NCI-H2107 treated with DMSO at 0.1 percent for 48 hours (cell line): ENCODE results near the gene PSKH1.
A peak's percentile ranks its signal among the peaks of the same experiment; 100 is the strongest.
"Not testable (repeated sequence)": the region's sequence is repeated elsewhere in the genome, so short reads cannot be mapped to it uniquely, and the experiment has no call there.

Experiments
- DNase-seq: peaks from one replicate; lab custom pipeline; 2025; ENCODE audit not compliant: unreplicated experiment; lab: John Stamatoyannopoulos, UW

The PSKH1 gene

DNA sequence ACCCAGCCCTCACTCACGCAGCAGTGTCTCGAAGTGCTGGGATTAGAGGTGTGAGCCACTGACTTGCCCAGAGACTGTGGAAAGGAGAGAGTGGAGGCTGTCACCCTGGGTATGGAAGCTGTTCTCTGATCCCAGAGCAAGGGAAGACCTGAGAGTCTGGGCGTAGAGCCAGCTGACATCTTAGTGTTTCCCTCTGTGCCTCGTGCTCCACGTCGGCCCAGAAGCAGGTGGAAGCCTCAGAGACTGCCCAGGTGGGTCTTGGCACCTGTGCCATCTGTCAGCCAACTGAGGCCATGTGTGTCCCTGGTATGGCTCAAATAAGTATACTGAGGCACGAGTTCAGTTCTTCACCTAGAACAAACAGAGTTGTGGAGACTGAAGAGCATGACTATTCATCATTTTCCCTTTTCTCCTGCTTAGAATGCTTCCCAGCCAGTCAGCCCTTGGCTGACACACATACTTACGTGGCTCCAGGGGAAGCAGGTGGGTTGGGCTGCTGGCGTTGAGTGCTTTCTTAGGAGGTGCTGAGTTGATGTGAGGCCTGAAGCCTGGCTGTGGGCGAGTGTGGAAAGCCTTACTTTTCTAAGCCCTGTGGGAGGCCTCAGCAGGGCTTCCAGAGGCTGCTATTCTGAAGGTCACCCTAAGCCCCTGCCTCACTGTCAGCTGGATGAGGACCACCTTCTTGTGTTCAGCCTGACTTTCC is 30.5 kb downstream of the PSKH1 start:
- DNase-seq = peak; percentile 80

DNA sequence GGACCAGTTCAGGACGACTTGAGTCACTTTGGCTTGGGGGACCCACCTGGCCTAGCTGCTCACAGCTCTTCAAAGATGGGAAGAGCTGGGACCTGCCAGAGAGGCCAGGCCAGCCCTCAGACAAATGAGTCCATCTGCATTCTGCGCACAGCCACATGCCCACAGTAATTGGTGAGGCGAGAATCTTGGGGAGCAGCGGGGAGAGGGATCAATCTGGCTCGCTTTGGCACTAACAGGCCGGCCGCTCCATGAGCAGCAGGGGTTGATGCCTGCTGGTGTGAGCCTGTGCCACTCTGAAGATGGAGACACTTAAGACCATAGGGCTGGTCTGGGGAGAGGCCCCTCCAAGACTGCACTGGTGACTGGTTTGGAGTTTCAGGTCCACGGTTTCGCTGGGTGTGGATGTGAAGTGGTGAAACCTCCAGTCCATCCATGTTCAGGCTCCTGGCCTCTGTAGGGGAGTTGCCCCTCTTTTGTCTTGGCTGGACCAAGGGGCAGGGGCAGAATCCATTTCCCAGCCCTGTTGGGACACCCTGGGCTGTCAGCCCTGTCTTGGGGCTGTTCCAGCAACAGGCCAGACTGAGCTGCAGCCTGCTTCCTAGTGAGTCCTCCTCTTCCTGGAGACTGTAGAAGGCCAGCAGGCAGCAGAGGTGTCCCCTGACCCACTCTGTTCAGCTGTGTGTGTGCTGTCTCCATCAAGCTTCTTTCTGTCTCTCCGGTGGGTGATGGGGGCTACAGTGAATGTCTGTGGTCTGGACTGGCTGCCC is 31.3 kb downstream of the PSKH1 start:
- DNase-seq = no peak

DNA sequence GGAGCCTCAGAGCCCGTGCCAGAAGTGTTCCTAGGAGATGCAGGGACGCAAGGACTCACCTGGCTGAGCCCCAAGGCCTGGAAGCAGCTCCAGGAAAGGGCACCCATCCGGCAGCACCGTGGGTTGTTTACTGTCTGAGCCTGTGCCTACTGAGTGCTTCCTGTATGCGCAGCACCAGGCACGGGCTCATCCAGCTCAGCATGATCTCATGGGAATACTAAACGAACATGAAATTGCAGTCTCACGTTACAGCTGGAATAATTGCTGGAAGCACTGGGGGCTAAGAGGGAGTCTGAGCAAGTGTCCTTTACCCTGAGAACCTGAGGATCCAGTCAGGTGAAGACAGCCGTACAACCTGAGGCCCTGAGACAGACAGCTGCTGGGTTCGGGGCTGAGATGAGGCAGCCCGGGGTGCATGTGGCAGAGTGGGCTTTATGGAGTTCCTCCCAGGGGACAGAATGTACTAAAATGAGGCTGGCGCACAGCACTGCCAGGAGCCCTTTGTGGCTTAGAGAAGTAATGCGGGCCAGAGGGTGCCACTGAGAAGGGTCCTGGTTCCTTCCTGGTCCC is 33.2 kb downstream of the PSKH1 start:
- peak; percentile 94 for DNase-seq

DNA sequence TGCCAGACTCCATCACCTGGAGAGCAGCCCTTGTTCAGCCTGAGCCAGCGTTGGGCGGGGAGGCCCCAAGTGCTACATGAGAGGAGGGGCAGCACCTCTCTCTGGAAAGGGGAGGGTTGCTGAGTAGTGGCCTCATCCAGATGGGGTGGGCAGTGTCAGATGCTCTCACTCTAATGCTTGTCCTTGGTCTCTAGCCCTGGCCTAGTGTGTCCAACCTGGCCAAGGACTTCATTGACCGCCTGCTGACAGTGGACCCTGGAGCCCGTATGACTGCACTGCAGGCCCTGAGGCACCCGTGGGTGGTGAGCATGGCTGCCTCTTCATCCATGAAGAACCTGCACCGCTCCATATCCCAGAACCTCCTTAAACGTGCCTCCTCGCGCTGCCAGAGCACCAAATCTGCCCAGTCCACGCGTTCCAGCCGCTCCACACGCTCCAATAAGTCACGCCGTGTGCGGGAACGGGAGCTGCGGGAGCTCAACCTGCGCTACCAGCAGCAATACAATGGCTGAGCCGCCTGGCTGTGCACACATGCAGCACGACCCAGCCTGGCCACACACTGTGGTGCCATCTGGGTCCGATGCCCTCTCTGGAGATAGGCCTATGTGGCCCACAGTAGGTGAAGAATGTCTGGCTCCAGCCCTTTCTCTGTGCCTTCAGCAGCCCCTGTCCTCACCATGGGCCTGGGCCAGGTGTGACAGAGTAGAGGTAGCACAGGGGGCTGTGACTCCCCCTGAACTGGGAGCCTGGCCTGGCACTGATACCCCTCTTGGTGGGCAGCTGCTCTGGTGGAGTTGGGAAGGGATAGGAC is 34.3 kb downstream of the PSKH1 start:
- DNase-seq = no peak

DNA sequence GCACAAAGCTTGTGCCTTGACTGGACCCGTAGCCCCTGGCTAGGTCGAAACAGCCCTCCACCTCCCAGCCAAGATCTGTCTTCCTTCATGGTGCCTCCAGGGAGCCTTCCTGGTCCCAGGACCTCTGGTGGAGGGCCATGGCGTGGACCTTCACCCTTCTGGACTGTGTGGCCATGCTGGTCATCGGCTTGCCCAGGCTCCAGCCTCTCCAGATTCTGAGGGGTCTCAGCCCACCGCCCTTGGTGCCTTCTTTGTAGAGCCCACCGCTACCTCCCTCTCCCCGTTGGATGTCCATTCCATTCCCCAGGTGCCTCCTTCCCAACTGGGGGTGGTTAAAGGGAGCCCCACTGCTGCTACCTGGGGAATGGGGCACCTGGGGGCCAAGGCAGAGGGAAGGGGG is 35.1 kb downstream of the PSKH1 start:
- no peak for DNase-seq

DNA sequence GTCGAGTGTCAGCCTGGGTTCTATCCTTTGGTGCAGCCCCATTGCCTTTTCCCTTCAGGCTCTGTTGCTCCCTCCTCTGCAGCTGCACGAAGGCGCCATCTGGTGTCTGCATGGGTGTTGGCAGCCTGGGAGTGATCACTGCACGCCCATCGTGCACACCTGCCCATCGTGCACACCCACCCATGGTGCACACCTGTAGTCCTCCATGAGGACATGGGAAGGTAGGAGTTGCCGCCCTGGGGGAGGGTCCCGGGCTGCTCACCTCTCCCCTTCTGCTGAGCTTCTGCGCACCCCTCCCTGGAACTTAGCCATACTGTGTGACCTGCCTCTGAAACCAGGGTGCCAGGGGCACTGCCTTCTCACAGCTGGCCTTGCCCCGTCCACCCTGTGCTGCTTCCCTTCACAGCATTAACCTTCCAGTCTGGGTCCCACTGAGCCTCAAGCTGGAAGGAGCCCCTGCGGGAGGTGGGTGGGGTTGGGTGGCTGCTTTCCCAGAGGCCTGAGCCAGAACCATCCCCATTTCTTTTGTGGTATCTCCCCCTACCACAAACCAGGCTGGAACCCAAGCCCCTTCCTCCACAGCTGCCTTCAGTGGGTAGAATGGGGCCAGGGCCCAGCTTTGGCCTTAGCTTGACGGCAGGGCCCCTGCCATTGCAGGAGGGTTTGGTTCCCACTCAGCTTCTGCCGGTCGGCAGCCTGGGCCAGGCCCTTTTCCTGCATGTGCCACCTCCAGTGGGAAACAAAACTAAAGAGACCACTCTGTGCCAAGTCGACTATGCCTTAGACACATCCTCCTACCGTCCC is 35.7 kb downstream of the PSKH1 start:
- peak; percentile 76 for DNase-seq

DNA sequence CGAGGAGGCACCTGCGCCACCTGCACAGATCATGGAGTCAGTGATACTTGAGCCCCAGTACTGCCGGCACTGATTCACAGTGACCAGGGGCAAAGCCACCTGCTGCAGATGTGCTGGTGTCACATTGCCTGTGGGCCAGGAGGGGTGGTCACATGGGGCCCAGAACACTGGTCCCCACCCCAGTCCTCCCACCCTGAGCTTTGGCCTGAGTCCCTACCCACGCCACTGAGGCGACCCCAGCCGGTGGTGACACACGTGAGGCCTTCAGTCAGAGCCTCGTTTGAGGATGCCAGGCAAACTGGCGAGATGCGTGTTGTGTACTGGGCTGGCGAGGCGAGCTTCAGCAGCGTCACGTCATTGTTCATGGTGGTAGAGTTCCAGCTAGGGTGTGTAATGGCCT is 37.1 kb downstream of the PSKH1 start:
- no peak for DNase-seq

DNA sequence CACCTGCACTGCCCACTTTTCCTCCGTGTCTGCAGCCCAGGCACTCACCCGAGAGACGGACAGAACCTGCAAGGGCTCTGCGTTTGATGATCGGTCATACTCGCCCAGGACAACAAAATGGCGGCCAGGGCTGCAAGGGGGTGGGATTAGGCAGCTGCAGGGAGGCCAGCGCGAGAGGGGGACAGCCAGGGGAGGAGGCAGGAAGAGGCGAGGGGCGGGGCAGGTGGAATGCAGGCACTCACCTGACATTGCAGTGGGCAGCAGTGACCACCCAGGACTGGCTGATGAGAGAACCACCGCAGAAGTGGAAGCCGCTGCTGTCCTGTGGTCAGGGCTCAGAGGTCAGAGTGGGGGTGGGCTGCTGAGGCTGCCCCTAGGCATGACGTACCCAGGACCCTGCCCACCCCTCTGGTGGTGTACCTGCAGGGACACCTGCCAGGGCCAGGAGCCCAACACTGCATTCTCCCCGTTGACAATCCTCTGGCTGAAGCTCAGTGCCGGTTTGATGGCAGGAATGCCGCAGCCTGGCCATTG is 37.7 kb downstream of the PSKH1 start:
- DNase-seq = no peak

DNA sequence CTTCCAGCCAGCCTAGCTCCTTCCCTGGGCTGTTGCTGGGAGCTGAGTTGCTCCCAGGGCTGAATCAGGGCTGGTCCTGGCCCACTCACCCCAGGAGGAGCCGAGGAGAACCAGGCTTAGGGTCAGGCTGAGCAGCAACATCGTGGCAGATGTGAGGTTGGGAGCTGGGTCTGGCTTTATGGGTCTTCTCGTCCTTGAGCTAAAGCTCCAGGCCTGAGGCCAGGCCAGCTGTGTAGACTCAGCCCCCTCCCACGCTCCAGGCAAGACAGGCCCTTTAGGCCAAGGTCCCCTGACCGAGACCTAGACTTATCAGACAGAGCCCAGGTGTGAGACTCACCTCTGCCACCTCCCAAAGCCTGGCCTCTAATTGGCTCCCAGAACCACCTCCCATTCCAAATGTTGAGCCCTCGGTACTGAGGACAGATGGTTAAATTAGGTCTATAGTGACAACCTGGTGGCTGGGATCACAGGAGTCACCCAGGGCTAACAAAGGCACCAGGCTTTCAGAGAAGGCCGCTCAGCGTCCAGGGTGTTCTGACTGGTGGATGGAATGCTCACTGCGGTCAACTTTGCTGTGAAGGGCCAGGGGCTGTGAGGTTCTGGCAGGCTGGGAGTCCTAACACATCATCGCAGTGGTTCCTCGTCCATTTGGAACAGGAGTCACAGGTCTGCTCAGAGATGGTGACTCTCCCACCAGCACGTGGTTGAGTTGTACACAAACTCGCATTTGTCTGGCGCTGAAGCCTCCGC is 38.8 kb downstream of the PSKH1 start, which contains the start of gene CTRL:
TSS of gene CTRL (minus strand) at position 151 of the 750 bp plus-strand sequence. CDS start at position 141, 10 bp downstream.
- no peak for DNase-seq

DNA sequence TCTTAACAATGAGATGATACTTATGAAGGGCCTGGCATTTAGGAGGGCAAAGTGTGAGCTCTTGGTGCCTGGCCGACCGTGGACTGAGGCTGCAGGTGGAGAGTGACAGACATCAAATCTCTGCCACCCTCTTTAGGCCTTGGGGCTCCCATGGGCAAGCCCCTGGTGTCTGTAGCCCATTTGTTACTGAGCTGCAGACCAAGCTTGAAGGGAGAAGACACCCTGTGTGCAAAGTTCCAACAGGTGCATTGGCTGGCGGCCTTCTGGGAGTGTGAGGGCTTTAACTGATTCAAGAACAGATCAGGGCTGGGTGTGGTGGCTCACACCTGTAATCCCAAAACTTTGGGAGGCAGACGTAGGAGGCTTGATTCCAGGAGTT is 39.4 kb downstream of the PSKH1 start:
- no peak for DNase-seq

DNA sequence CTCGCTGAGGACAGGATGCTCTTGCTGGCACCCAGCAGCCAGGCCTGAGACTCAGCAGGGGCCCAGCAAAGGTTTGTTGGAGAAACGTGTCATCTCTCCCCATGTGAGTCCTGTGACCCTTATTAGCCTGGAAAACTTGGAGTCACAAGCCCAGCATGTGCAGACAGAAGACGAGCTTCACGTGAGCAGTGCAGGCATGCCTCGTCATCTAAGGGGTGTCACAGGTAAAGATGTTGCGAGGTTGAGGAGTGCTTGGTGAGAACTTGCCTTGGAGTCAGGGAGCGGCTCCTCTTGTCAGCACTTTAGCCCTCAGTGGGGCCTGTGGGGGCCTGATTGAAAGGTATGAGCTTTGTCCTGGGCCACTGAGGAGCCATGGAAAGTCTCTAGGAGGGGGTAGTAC is 40.8 kb downstream of the PSKH1 start:
- DNase-seq = no peak

DNA sequence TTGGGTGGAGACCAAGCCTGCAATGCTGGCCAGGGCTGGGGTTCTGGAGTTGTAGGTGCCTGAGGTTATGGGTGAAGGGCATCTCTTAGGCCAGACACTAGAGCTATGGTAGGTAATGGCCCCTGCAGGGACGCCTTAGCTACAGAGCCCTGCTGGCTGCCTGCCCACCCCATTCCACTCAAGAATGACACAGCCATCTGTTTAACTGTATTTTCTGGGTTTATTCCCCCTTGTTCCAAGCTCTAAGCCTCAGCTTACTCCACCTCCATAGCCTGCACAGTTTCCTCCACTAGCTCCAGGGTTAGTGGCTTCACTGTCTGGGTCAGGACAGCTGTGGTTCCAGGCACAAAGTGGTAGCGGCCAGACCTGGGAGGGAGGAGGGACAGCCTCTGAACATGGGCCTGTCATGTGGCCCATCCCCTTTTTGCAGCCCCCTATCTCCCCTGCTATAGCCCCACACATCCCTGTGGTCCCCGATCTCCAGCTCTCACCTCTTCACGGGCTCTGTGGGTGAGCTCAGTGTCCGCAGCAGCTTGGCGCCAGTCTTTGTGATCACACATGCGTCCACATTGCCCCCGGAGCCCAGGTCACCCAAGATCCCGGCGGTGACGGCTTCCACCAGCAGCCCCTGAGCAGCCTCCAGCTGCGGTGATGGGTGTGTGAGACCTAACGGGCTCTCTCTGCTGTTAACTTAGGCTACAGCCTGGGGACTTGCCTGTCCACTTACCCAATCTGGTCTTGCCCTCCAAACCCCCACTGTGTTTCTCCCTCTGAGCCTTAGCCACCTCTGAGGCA is 41.4 kb downstream of the PSKH1 start:
- no peak for DNase-seq

DNA sequence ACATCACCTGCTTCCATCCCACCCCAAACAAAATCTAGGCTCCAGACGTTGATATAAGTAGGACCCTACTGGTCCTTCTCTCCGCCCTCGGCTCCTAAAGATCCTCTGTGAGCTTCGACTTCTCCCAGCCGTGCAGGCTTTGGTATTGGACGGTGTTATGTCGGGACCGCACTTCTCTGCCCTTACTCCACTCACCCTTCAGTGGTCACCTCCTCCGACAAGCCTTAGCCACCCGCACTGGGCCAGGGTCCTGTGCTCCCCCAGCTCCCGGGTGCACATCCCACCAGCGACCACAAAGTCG is 42.0 kb downstream of the PSKH1 start:
- DNase-seq = no peak

DNA sequence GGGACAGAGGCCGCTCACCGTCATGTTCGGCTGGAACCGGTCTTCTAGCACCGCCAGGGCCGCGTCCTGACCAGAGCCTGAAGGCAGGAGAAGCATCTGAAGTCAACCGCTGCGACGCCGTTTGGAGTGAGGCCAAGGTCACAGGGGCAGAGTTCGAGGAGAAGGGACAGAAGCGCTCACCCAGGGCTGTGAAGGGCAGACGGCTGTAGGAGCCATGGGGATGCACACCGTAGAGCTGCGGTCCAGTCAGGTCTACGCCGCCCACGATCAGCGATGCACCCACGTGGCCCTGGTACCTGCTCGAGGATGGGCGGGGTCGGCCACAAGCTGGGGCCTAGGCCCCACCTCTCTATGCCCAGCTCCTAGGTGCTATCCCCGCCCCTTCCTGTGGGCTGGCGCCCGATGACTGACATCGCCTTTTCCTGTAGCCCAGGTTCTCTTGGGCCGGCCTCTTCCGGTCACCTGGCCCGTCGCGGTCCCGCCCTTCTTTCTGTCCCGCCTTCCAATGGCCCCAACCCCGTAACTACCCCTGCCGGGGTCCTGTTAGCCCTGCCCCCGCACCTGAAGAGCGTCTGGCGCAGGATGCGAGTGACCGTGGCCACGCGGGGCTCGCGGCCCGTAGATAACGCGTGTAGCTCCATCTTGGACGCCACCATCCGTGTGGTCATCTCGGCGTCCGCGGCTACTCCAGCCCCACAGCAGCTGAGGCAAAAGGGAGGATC is 42.5 kb downstream of the PSKH1 start:
- DNase-seq = peak; percentile 92

DNA sequence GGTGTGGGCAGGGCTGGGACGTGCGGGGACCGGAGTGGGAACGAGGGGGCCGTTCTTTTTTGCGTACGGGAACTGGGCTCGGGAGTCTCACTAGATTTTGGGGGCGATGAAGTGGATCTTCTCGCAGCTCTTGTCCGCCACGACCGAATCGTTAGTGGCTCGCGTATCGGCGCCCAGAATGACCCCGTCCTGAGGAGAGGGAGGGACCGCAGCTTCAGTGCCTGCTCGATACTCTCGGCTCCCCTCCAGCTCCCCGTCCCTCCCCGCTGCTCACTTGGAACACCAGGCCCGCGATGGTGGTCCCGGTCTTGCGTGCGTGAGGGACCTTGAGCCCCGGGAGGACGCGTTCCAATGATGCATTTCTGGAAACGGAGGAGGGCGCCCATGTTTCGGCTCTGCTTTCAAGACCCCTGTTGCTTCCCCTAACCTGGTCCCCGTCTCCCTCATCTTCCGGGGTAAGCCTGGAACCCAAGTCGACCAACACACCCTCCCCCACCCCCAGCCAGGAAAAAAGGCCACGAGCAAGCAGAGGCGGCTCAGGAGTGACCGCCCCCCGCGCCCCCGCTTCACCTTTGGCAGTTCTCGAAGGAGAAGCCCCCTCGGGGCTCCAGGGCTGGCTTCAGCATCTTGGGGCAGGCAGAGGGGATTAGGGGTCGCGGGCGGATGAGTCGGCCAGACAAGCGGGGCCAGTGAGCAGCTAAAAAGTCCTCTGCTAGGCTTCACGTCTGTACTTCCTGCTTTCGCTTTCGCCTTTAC is 43.2 kb downstream of the PSKH1 start, which contains the start of gene PSMB10:
TSS of gene PSMB10 (minus strand) at position 727 of the 756 bp plus-strand sequence. CDS start at position 626, 101 bp downstream.
- DNase-seq = no peak

DNA sequence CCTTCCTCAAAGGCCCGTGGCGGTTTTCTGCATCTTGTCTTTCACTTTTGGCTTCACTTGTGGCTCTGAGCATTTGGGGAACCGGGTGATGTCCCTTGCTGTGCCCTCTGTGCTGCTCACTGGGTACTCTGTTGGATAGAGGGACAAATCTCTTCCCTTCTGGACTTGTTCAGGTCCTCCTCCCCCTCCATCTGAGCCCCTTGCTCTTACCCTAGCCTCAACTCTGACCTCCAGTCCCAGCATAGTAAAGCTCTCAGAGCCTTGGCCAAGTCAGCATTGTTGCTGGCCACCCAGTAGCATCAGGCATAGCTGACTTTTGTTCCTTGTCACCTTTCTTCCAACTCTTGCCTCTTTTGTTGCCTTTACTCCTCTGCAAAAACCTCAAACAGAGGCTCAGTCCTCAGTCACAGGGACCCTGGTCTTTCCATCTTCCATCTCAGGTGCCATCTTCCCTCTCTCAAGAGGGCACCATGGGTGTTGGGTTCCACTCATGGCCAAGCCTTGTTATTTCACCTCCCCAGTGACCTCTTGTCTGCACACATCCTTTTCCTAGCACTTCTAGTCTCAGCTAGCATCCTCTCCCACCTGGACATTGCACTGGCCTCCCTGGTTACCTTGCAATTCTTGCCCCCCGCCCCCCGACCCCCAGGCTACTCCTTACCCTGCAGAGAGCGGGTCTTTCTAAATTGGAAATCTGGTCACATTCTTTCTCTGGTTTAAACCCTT is 44.0 kb downstream of the PSKH1 start:
- peak; percentile 59 for DNase-seq

DNA sequence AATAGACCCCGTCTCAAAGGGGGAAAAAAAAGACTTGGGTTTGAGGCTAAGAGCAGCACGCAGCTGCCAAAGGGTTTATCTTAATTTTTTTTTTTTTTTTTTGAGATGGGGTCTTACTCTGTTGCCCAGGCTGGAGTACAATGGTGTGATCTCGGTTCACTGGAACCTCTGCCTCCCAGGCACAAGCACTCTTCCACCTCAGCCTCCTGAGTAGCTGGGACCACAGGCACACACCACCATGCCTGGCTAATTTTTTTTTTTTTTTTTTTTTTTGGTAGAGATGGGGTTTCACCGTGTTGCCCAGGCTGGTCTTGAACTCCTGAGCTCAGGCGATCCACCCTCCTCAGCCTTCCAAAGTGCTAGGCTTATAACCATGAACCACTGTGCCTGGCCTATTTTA is 44.7 kb downstream of the PSKH1 start:
- not testable (repeated sequence) for DNase-seq
